ENCODE measurements around the gene DEFB113. TPM values are rescaled to one million over a fixed set of nuclear protein-coding genes. Genes with fewer than 3 reads are reported as not detected.

The DEFB113 gene
- polyA plus RNA-seq, 1 donor (not counting 4 experiments of a cell fraction or from before 2014, with no cell fraction given) = not detected

GRCh38 chr6:49966334-49966733, 3.1 kb downstream of the DEFB113 start:
- H3K4me2 ChIP-seq (ENCODE audit: control insufficient read depth, extremely low read depth, insufficient read depth, low read depth, low read length) = no peak overlapping the region
- dilution Hi-C loops (cut with MboI; ENCODE audit: extremely low pct_ligation_motif_present, low sequenced_read_pairs) = no loop called here

GRCh38 chr6:49964064-49964463, 5.4 kb downstream of the DEFB113 start, which contains the start of gene DEFB114:
Gene DEFB114, minus strand, starts transcription at chr6:49964164. Its CDS starts 59 bp downstream, at chr6:49964105.
- H3K4me1 ChIP-seq (ENCODE audit: control insufficient read depth, extremely low read depth, insufficient read depth, low read length) = no peaks in the 10 kb centered on the region
- FAIRE-seq (no peak), DNase-seq (ENCODE audit: low read depth, low spot score) (no peak)
- no peaks in the 10 kb centered on the region for H3K36me3 ChIP-seq (ENCODE audit: control insufficient read depth in 2 of 2, extremely low read depth in 1 of 2, insufficient read depth in 2 of 2, low read length in 2 of 2)
- no peaks in the 10 kb centered on the region for H3K9me1 ChIP-seq (ENCODE audit: control insufficient read depth, extremely low read depth, insufficient read depth, low read length)
- H3K4me3 ChIP-seq (ENCODE audit: control insufficient read depth in 2 of 3, extremely low read depth in 1 of 3, insufficient read depth in 2 of 3, low read depth in 1 of 3, low read length in 3 of 3) = no peak within 1 kb of the TSS
- no peak within 1 kb of the TSS for H3K9ac ChIP-seq (ENCODE audit: control insufficient read depth, extremely low read depth, insufficient read depth, low read length)
- no peaks in the 10 kb centered on the region for H3K27me3 ChIP-seq (ENCODE audit: control insufficient read depth, extremely low read depth, insufficient read depth, low read length)
- H4K20me1 ChIP-seq (ENCODE audit: control insufficient read depth, extremely low read depth, insufficient read depth, low read length) = no peaks in the 10 kb centered on the region
- H3K27ac ChIP-seq (ENCODE audit: control insufficient read depth, insufficient read depth, low read length) = no peak within 1 kb of the TSS
- no peak within 1 kb of the TSS for H2AFZ ChIP-seq (ENCODE audit: control insufficient read depth, low read length)
- H3K4me2 ChIP-seq (ENCODE audit: control insufficient read depth, extremely low read depth, insufficient read depth, low read depth, low read length) = no peak within 1 kb of the TSS
- dilution Hi-C loops (cut with MboI; ENCODE audit: extremely low pct_ligation_motif_present, low sequenced_read_pairs) = no loop called here
- H3K79me2 ChIP-seq (ENCODE audit: control insufficient read depth, insufficient read depth, low read length) = no peaks in the 10 kb centered on the region
- TF ChIP-seq CTCF (optimal IDR thresholded peaks at IDR 0.05 in 1 of 3, IDR thresholded peaks at IDR 0.05 in 1 of 3, conservative IDR thresholded peaks at IDR 0.05 in 1 of 3; ENCODE audit: extremely low read depth in 1 of 3, insufficient read depth in 2 of 3, low read length in 3 of 3) (no peak), EZH2 (IDR thresholded peaks at IDR 0.05; ENCODE audit: low read length) (no peak)
- H3K9me3 ChIP-seq (ENCODE audit: control insufficient read depth, low read depth, low read length) = no peaks in the 10 kb centered on the region

More at GRCh38 chr6:49966334-49966733, 3.1 kb downstream of the DEFB113 start:
- Histone ChIP-seq H3K36me3 (ENCODE audit: control insufficient read depth in 2 of 2, extremely low read depth in 1 of 2, insufficient read depth in 2 of 2, low read length in 2 of 2) (no peaks in the 10 kb centered on the region), H4K20me1 (ENCODE audit: control insufficient read depth, extremely low read depth, insufficient read depth, low read length) (no peaks in the 10 kb centered on the region), H3K27me3 (ENCODE audit: control insufficient read depth, extremely low read depth, insufficient read depth, low read length) (no peaks in the 10 kb centered on the region), H3K9me1 (ENCODE audit: control insufficient read depth, extremely low read depth, insufficient read depth, low read length) (no peaks in the 10 kb centered on the region), H3K9me3 (ENCODE audit: control insufficient read depth, low read depth, low read length) (no peaks in the 10 kb centered on the region), H3K9ac (ENCODE audit: control insufficient read depth, extremely low read depth, insufficient read depth, low read length) (no peak overlapping the region), H3K79me2 (ENCODE audit: control insufficient read depth, insufficient read depth, low read length) (no peaks in the 10 kb centered on the region), H2AFZ (ENCODE audit: control insufficient read depth, low read length) (no peak overlapping the region), H3K27ac (ENCODE audit: control insufficient read depth, insufficient read depth, low read length) (no peak overlapping the region), H3K4me1 (ENCODE audit: control insufficient read depth, extremely low read depth, insufficient read depth, low read length) (no peaks in the 10 kb centered on the region), H3K4me3 (ENCODE audit: control insufficient read depth in 2 of 3, extremely low read depth in 1 of 3, insufficient read depth in 2 of 3, low read depth in 1 of 3, low read length in 3 of 3) (no peak overlapping the region)
- no peak for DNase-seq (ENCODE audit: low read depth, low spot score)
- FAIRE-seq = no peak
- no peak for TF ChIP-seq CTCF (optimal IDR thresholded peaks at IDR 0.05 in 1 of 3, IDR thresholded peaks at IDR 0.05 in 1 of 3, conservative IDR thresholded peaks at IDR 0.05 in 1 of 3; ENCODE audit: extremely low read depth in 1 of 3, insufficient read depth in 2 of 3, low read length in 3 of 3)
- no peak for TF ChIP-seq EZH2 (IDR thresholded peaks at IDR 0.05; ENCODE audit: low read length)
